ENCODE measurements around the gene GRID2IP.
A peak's percentile ranks its signal among the peaks of the same experiment; 100 is the strongest.

The GRID2IP gene

GRCh38 chr7:6502886-6503285 lies 48.4 kb downstream of the GRID2IP start:
- H3K4me1 Mint-ChIP-seq = peaks cover 10% of the 10 kb centered on the region
- no peak overlapping the region for H3K27ac Mint-ChIP-seq (ENCODE audit: low read depth)
- ATAC-seq (replicated peaks; ENCODE audit: extremely low read depth, poor library complexity, severe bottlenecking) = no peak
- H3K4me3 Mint-ChIP-seq = peak overlapping the region; percentile 34
- H3K36me3 Mint-ChIP-seq (ENCODE audit: insufficient read depth) = no peaks in the 10 kb centered on the region
- DNase-seq (ENCODE audit: low spot score in 2 of 2) = no peak
- H3K27me3 Mint-ChIP-seq = no peaks in the 10 kb centered on the region
- no peaks in the 10 kb centered on the region for H3K9me3 Mint-ChIP-seq

- Mint-ChIP-seq H3K4me1 (peaks cover 10% of the 10 kb centered on the region), H3K27ac (ENCODE audit: low read depth) (no peak overlapping the region), H3K9me3 (no peaks in the 10 kb centered on the region), H3K4me3 (peak overlapping the region; percentile 34), H3K36me3 (ENCODE audit: insufficient read depth) (no peaks in the 10 kb centered on the region), H3K27me3 (no peaks in the 10 kb centered on the region)
- ATAC-seq (replicated peaks; ENCODE audit: extremely low read depth, poor library complexity, severe bottlenecking) (no peak), DNase-seq (ENCODE audit: low spot score in 2 of 2) (no peak)
These were observed 49.4 kb downstream of the GRID2IP start for GRCh38 chr7:6501586-6502564.

- Mint-ChIP-seq H3K27ac (ENCODE audit: low read depth) (no peak overlapping the region), H3K27me3 (no peaks in the 10 kb centered on the region), H3K9me3 (no peaks in the 10 kb centered on the region), H3K4me3 (no peak overlapping the region), H3K36me3 (ENCODE audit: insufficient read depth) (no peaks in the 10 kb centered on the region), H3K4me1 (peaks cover 10% of the 10 kb centered on the region)
- DNase-seq (ENCODE audit: low spot score in 2 of 2) (no peak), ATAC-seq (replicated peaks; ENCODE audit: extremely low read depth, poor library complexity, severe bottlenecking) (no peak)
These were observed 50.6 kb downstream of the GRID2IP start for GRCh38 chr7:6500691-6501090.

GRCh38 chr7:6497994-6498393 lies 53.3 kb downstream of the GRID2IP start:
- DNase-seq (ENCODE audit: low spot score in 2 of 2) (no peak), ATAC-seq (replicated peaks; ENCODE audit: extremely low read depth, poor library complexity, severe bottlenecking) (no peak)
- H3K36me3 Mint-ChIP-seq (ENCODE audit: insufficient read depth) = no peaks in the 10 kb centered on the region
- H3K4me3 Mint-ChIP-seq = no peak overlapping the region
- H3K4me1 Mint-ChIP-seq = no peaks in the 10 kb centered on the region
- no peaks in the 10 kb centered on the region for H3K27me3 Mint-ChIP-seq
- H3K27ac Mint-ChIP-seq (ENCODE audit: low read depth) = no peak overlapping the region
- H3K9me3 Mint-ChIP-seq = no peaks in the 10 kb centered on the region

GRCh38 chr7:6497637-6497905 lies 53.7 kb downstream of the GRID2IP start:
- Mint-ChIP-seq H3K4me3 (no peak overlapping the region), H3K27ac (ENCODE audit: low read depth) (no peak overlapping the region), H3K36me3 (ENCODE audit: insufficient read depth) (no peaks in the 10 kb centered on the region), H3K4me1 (no peaks in the 10 kb centered on the region), H3K9me3 (no peaks in the 10 kb centered on the region), H3K27me3 (no peaks in the 10 kb centered on the region)
- no peak for DNase-seq (ENCODE audit: low spot score in 2 of 2)
- no peak for ATAC-seq (replicated peaks; ENCODE audit: extremely low read depth, poor library complexity, severe bottlenecking)

GRCh38 chr7:6496842-6497636 lies 54.2 kb downstream of the GRID2IP start:
- no peak overlapping the region for H3K4me3 Mint-ChIP-seq
- H3K27ac Mint-ChIP-seq (ENCODE audit: low read depth) = no peak overlapping the region
- no peak for ATAC-seq (replicated peaks; ENCODE audit: extremely low read depth, poor library complexity, severe bottlenecking)
- no peaks in the 10 kb centered on the region for H3K27me3 Mint-ChIP-seq
- H3K36me3 Mint-ChIP-seq (ENCODE audit: insufficient read depth) = no peaks in the 10 kb centered on the region
- no peaks in the 10 kb centered on the region for H3K4me1 Mint-ChIP-seq
- DNase-seq (ENCODE audit: low spot score in 2 of 2) = no peak
- H3K9me3 Mint-ChIP-seq = no peaks in the 10 kb centered on the region

GRCh38 chr7:6495597-6496262 lies 55.5 kb downstream of the GRID2IP start:
- H3K36me3 Mint-ChIP-seq (ENCODE audit: insufficient read depth) = no peaks in the 10 kb centered on the region
- no peak overlapping the region for H3K4me3 Mint-ChIP-seq
- ATAC-seq (replicated peaks; ENCODE audit: extremely low read depth, poor library complexity, severe bottlenecking) (no peak), DNase-seq (ENCODE audit: low spot score in 2 of 2) (no peak)
- H3K27me3 Mint-ChIP-seq = peaks cover 10% of the 10 kb centered on the region
- no peak overlapping the region for H3K27ac Mint-ChIP-seq (ENCODE audit: low read depth)
- no peaks in the 10 kb centered on the region for H3K4me1 Mint-ChIP-seq
- H3K9me3 Mint-ChIP-seq = no peaks in the 10 kb centered on the region

GRCh38 chr7:6494365-6494764 lies 56.9 kb downstream of the GRID2IP start:
- Mint-ChIP-seq H3K9me3 (no peaks in the 10 kb centered on the region), H3K27me3 (peaks cover 10% of the 10 kb centered on the region), H3K4me1 (no peaks in the 10 kb centered on the region), H3K36me3 (ENCODE audit: insufficient read depth) (no peaks in the 10 kb centered on the region), H3K27ac (ENCODE audit: low read depth) (no peak overlapping the region), H3K4me3 (no peak overlapping the region)
- no peak for ATAC-seq (replicated peaks; ENCODE audit: extremely low read depth, poor library complexity, severe bottlenecking)
- no peak for DNase-seq (ENCODE audit: low spot score in 2 of 2)

GRCh38 chr7:6491194-6491593 lies 60.1 kb downstream of the GRID2IP start:
- H3K27me3 Mint-ChIP-seq = peaks cover 10% of the 10 kb centered on the region
- H3K4me1 Mint-ChIP-seq = no peaks in the 10 kb centered on the region
- H3K27ac Mint-ChIP-seq (ENCODE audit: low read depth) = no peak overlapping the region
- no peak overlapping the region for H3K4me3 Mint-ChIP-seq
- no peaks in the 10 kb centered on the region for H3K9me3 Mint-ChIP-seq
- no peak for ATAC-seq (replicated peaks; ENCODE audit: extremely low read depth, poor library complexity, severe bottlenecking)
- no peaks in the 10 kb centered on the region for H3K36me3 Mint-ChIP-seq (ENCODE audit: insufficient read depth)
- no peak for DNase-seq (ENCODE audit: low spot score in 2 of 2)

- no peaks in the 10 kb centered on the region for H3K9me3 Mint-ChIP-seq
- peaks cover 10% of the 10 kb centered on the region for H3K27me3 Mint-ChIP-seq
- no peak for ATAC-seq (replicated peaks; ENCODE audit: extremely low read depth, poor library complexity, severe bottlenecking)
- no peak overlapping the region for H3K4me3 Mint-ChIP-seq
- H3K4me1 Mint-ChIP-seq = no peaks in the 10 kb centered on the region
- no peak for DNase-seq (ENCODE audit: low spot score in 2 of 2)
- H3K36me3 Mint-ChIP-seq (ENCODE audit: insufficient read depth) = no peaks in the 10 kb centered on the region
- H3K27ac Mint-ChIP-seq (ENCODE audit: low read depth) = no peak overlapping the region
These were observed 61.6 kb downstream of the GRID2IP start for GRCh38 chr7:6489612-6490011.

GRCh38 chr7:6487184-6487545 lies 64.1 kb downstream of the GRID2IP start:
- ATAC-seq (replicated peaks; ENCODE audit: extremely low read depth, poor library complexity, severe bottlenecking) (no peak), DNase-seq (ENCODE audit: low spot score in 2 of 2) (no peak)
- peaks cover 2% of the 10 kb centered on the region for H3K36me3 Mint-ChIP-seq (ENCODE audit: insufficient read depth)
- H3K4me3 Mint-ChIP-seq = no peak overlapping the region
- H3K4me1 Mint-ChIP-seq = no peaks in the 10 kb centered on the region
- peaks cover 10% of the 10 kb centered on the region for H3K27me3 Mint-ChIP-seq
- H3K9me3 Mint-ChIP-seq = no peaks in the 10 kb centered on the region
- no peak overlapping the region for H3K27ac Mint-ChIP-seq (ENCODE audit: low read depth)

GRCh38 chr7:6486438-6487183 lies 64.7 kb downstream of the GRID2IP start:
- peaks cover 2% of the 10 kb centered on the region for H3K4me1 Mint-ChIP-seq
- no peaks in the 10 kb centered on the region for H3K9me3 Mint-ChIP-seq
- H3K27me3 Mint-ChIP-seq = peaks cover 9% of the 10 kb centered on the region
- no peak overlapping the region for H3K27ac Mint-ChIP-seq (ENCODE audit: low read depth)
- DNase-seq (ENCODE audit: low spot score in 2 of 2) (no peak), ATAC-seq (replicated peaks; ENCODE audit: extremely low read depth, poor library complexity, severe bottlenecking) (no peak)
- H3K36me3 Mint-ChIP-seq (ENCODE audit: insufficient read depth) = peaks cover 3% of the 10 kb centered on the region
- no peak overlapping the region for H3K4me3 Mint-ChIP-seq

All from central memory CD8-positive, alpha-beta T cell (primary cell).